Astrocyte (in vitro differentiated cells and primary cell): ENCODE results near the gene ZNF485. TPM values are rescaled to one million over a fixed set of nuclear protein-coding genes. Genes with fewer than 3 reads are reported as not detected.
"Not testable (repeated sequence)": the region's sequence is repeated elsewhere in the genome, so short reads cannot be mapped to it uniquely, and the experiment has no call there.

Experiments
- DNase-seq: peaks from one replicate; pipeline ENCODE4 v3.0.0-alpha.2; 2010; ENCODE audit warnings: low read depth
- FAIRE-seq: peaks from 2 replicates; lab custom pipeline; 2011; peaks lifted over from hg19 to GRCh38; lab: Jason Lieb, UNC
- H2AFZ ChIP-seq: 2 replicates; pipeline ENCODE4 v1.6.0; 2012; ENCODE audit warnings: low read depth, low read length, inconsistent platforms
- H3K27ac ChIP-seq: 2 replicates; pipeline ENCODE4 v1.5.1; 2011; ENCODE audit warnings: low read depth, low read length, inconsistent platforms
- H3K27me3 ChIP-seq: 2 replicates; pipeline ENCODE4 v1.6.0; 2011; ENCODE audit warnings: low read length, inconsistent platforms; ENCODE audit not compliant: insufficient read depth
- H3K36me3 ChIP-seq: 2 replicates; pipeline ENCODE4 v1.5.1; 2011; ENCODE audit warnings: low read length, inconsistent platforms; ENCODE audit not compliant: insufficient read depth
- H3K4me1 ChIP-seq: 2 replicates; pipeline ENCODE4 v1.5.1; 2011; ENCODE audit warnings: low read length, inconsistent platforms; ENCODE audit not compliant: insufficient read depth
- H3K4me2 ChIP-seq: 2 replicates; pipeline ENCODE4 v1.6.0; 2012; ENCODE audit warnings: low read length, inconsistent platforms
- H3K4me3 ChIP-seq: 2 replicates; pipeline ENCODE4 v1.5.1; 2011; ENCODE audit warnings: low read depth, mild to moderate bottlenecking, low read length, inconsistent platforms; ENCODE audit not compliant: insufficient read depth
- H3K79me2 ChIP-seq: 2 replicates; pipeline ENCODE4 v1.6.0; 2012; ENCODE audit warnings: mild to moderate bottlenecking, low read length, inconsistent platforms; ENCODE audit not compliant: insufficient read depth
- H3K9ac ChIP-seq: 2 replicates; pipeline ENCODE4 v1.6.0; 2012; ENCODE audit warnings: mild to moderate bottlenecking, low read length, inconsistent platforms
- H3K9me3 ChIP-seq: 2 replicates; pipeline ENCODE4 v1.5.1; 2012; ENCODE audit warnings: low read depth, mild to moderate bottlenecking, low read length, inconsistent platforms; ENCODE audit not compliant: insufficient read depth
- H4K20me1 ChIP-seq: 2 replicates; pipeline ENCODE4 v1.6.0; 2012; ENCODE audit warnings: low read length, inconsistent platforms; ENCODE audit not compliant: insufficient read depth
- H3K27ac Mint-ChIP-seq: one replicate; pipeline ENCODE4 v1.8.0; 2021; ENCODE audit warnings: mild to moderate bottlenecking, mixed read lengths; ENCODE audit not compliant: unreplicated experiment
- H3K27me3 Mint-ChIP-seq: one replicate; pipeline ENCODE4 v1.8.0; 2021; ENCODE audit warnings: low read depth, mixed read lengths; ENCODE audit not compliant: unreplicated experiment
- H3K36me3 Mint-ChIP-seq: one replicate; pipeline ENCODE4 v1.8.0; 2021; ENCODE audit warnings: low read depth, mixed read lengths; ENCODE audit not compliant: unreplicated experiment
- H3K4me1 Mint-ChIP-seq: one replicate; pipeline ENCODE4 v1.8.0; 2021; ENCODE audit warnings: low read depth, mixed read lengths; ENCODE audit not compliant: unreplicated experiment
- H3K4me3 Mint-ChIP-seq: one replicate; pipeline ENCODE4 v1.8.0; 2021; ENCODE audit warnings: mild to moderate bottlenecking, moderate library complexity, mixed read lengths; ENCODE audit not compliant: unreplicated experiment
- H3K9me3 Mint-ChIP-seq: one replicate; pipeline ENCODE4 v1.8.0; 2021; ENCODE audit warnings: mild to moderate bottlenecking, mixed read lengths; ENCODE audit not compliant: unreplicated experiment
- CTCF ChIP-seq: IDR thresholded peaks from 2 replicates; pipeline ENCODE4 v1.5.1; 2011; ENCODE audit warnings: low read depth, mild to moderate bottlenecking, inconsistent platforms, low read length, moderate library complexity; ENCODE audit not compliant: insufficient read depth
- EZH2 ChIP-seq: IDR thresholded peaks from 2 replicates; pipeline ENCODE4 v1.6.1; 2012; ENCODE audit warnings: mild to moderate bottlenecking, low read length, inconsistent platforms; ENCODE audit not compliant: insufficient read depth
- total RNA-seq: library from RNA; stranded (reverse); gene quantifications from 2 replicates; pipeline ENCODE4 v1.2.1, GENCODE V29; 2021

Gene ZNF485
- total RNA-seq, 1 donor from 2014 or later = 4.3 TPM

- H3K4me1 ChIP-seq = no peaks in the 10 kb centered on the region
- peaks cover 4% of the 10 kb centered on the region for H3K27me3 Mint-ChIP-seq
- no peak for DNase-seq
- no peak overlapping the region for H3K27ac ChIP-seq
- no peaks in the 10 kb centered on the region for H3K79me2 ChIP-seq
- H3K27me3 ChIP-seq = no peaks in the 10 kb centered on the region
- FAIRE-seq = no peak
- TF ChIP-seq CTCF (no peak), EZH2 (no peak)
- H3K9me3 Mint-ChIP-seq = peaks cover 2% of the 10 kb centered on the region
- no peak overlapping the region for H3K4me3 ChIP-seq
- no peak overlapping the region for H3K27ac Mint-ChIP-seq
- no peaks in the 10 kb centered on the region for H3K4me1 Mint-ChIP-seq
- H3K9ac ChIP-seq = no peak overlapping the region
- no peaks in the 10 kb centered on the region for H3K36me3 ChIP-seq
- no peaks in the 10 kb centered on the region for H3K9me3 ChIP-seq
- no peak overlapping the region for H2AFZ ChIP-seq
- H4K20me1 ChIP-seq = no peaks in the 10 kb centered on the region
- H3K36me3 Mint-ChIP-seq = no peaks in the 10 kb centered on the region
- no peak overlapping the region for H3K4me2 ChIP-seq
- no peak overlapping the region for H3K4me3 Mint-ChIP-seq
Observed at GRCh38 chr10:43585981-43586729, 20.1 kb upstream of the ZNF485 start.

DNA sequence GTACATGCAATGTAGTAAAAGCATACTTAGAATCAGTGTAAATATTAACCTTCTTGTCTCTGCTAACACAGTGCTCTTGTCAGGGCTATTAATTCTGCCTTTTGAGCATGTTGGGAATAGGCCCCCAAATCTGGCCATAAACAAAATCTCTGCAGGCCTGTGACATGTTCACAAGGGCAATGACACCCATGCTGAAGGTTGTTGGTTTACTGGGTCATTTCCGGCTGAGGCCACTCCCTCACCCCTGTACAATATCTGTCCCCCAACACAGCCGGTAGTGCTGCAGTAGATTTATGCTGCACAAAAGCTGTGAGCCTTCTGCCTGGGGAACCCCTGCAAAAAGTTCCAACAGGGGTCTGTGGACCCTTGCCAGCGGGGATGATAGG, 19.5 kb upstream of the ZNF485 start:
- H3K4me1 Mint-ChIP-seq, H3K27me3 Mint-ChIP-seq, H3K27ac Mint-ChIP-seq, H3K4me1 ChIP-seq, H3K9me3 ChIP-seq, H3K36me3 Mint-ChIP-seq, H3K4me3 Mint-ChIP-seq, H3K27me3 ChIP-seq, H2AFZ ChIP-seq, H3K27ac ChIP-seq, H3K79me2 ChIP-seq, H3K4me3 ChIP-seq, H3K4me2 ChIP-seq, H3K36me3 ChIP-seq, DNase-seq, H3K9me3 Mint-ChIP-seq, FAIRE-seq, H3K9ac ChIP-seq, H4K20me1 ChIP-seq: not testable (repeated sequence)

GRCh38 chr10:43591303-43591904, 14.8 kb upstream of the ZNF485 start:
- DNase-seq = no peak
- Histone ChIP-seq H3K27ac (no peak overlapping the region), H3K27me3 (no peaks in the 10 kb centered on the region), H3K9me3 (no peaks in the 10 kb centered on the region), H4K20me1 (no peaks in the 10 kb centered on the region), H3K4me3 (no peak overlapping the region), H3K79me2 (no peaks in the 10 kb centered on the region), H3K36me3 (no peaks in the 10 kb centered on the region), H2AFZ (no peak overlapping the region), H3K9ac (no peak overlapping the region), H3K4me2 (no peak overlapping the region), H3K4me1 (no peaks in the 10 kb centered on the region)
- TF ChIP-seq EZH2 = no peak
- TF ChIP-seq CTCF = no peak
- H3K27ac Mint-ChIP-seq = no peak overlapping the region
- H3K4me1 Mint-ChIP-seq = peaks cover 7% of the 10 kb centered on the region
- H3K4me3 Mint-ChIP-seq = no peak overlapping the region
- FAIRE-seq = no peak
- peaks cover 19% of the 10 kb centered on the region for H3K27me3 Mint-ChIP-seq
- peaks cover 11% of the 10 kb centered on the region for H3K9me3 Mint-ChIP-seq
- H3K36me3 Mint-ChIP-seq = no peaks in the 10 kb centered on the region
